Liver (tissue), 9 donors: Measurements from ENCODE around the gene FGF5. TPM values are rescaled to one million over a fixed set of nuclear protein-coding genes. Genes with fewer than 3 reads are reported as not detected.

Experiments
- DNase-seq: peaks from one replicate; pipeline ENCODE4 v3.0.0-alpha.2; 2017; ENCODE audit warnings: low spot score
- H3K27ac ChIP-seq, 2 donors: one replicate each; pipeline ENCODE4 v1.7.0; 2013; ENCODE audit warnings: inconsistent platforms in 2 of 2, low read length in 2 of 2, control low read depth in 1 of 2, low read depth in 1 of 2, mild to moderate bottlenecking in 1 of 2
- H3K27me3 ChIP-seq, 4 donors: one replicate each; pipeline versions ENCODE4 v1.6.1 to v1.7.0; 2013; ENCODE audit warnings: low read length in 3 of 4, inconsistent platforms in 1 of 4, mild to moderate bottlenecking in 1 of 4, moderate library complexity in 1 of 4; ENCODE audit not compliant: control insufficient read depth in 4 of 4, insufficient read depth in 4 of 4
- H3K36me3 ChIP-seq, 4 donors: one replicate each; pipeline versions ENCODE4 v1.6.1 to v1.7.0; 2013; ENCODE audit warnings: low read length in 3 of 4, mild to moderate bottlenecking in 3 of 4, low read depth in 1 of 4, moderate library complexity in 1 of 4; ENCODE audit not compliant: control insufficient read depth in 4 of 4, insufficient read depth in 3 of 4
- H3K4me1 ChIP-seq, 4 donors: one replicate each; pipeline versions ENCODE4 v1.6.1 to v1.7.0; 2013; ENCODE audit warnings: low read length in 3 of 4, mild to moderate bottlenecking in 3 of 4, moderate library complexity in 1 of 4; ENCODE audit not compliant: control insufficient read depth in 4 of 4, insufficient read depth in 4 of 4
- H3K4me3 ChIP-seq, 3 donors: one replicate each; pipeline versions ENCODE4 v1.6.1 to v1.7.0; 2013; ENCODE audit warnings: low read length in 3 of 3, control low read depth in 1 of 3, low read depth in 1 of 3, mild to moderate bottlenecking in 1 of 3
- H3K9ac ChIP-seq, 2 donors: one replicate each; pipeline ENCODE4 v1.7.0; 2013; ENCODE audit warnings: low read length in 2 of 2, mild to moderate bottlenecking in 2 of 2, moderate library complexity in 2 of 2, control low read depth in 1 of 2, low read depth in 1 of 2
- H3K9me3 ChIP-seq, 4 donors: one replicate each; pipeline versions ENCODE4 v1.6.1 to v1.7.0; 2013; ENCODE audit warnings: low read length in 3 of 4; ENCODE audit not compliant: control insufficient read depth in 4 of 4
- ATF3 ChIP-seq: IDR thresholded peaks from 2 replicates; pipeline ENCODE4 v1.6.1; 2016; ENCODE audit warnings: antibody characterized with exemption
- CTCF ChIP-seq: fragments of 150-350 bp; IDR thresholded peaks from 2 replicates; pipeline ENCODE4 v1.5.1; 2017; ENCODE audit warnings: improper control_type of control experiment, low read depth, low read length; ENCODE audit not compliant: missing input control
- EGR1 ChIP-seq, 2 donors: IDR thresholded peaks; 2 replicates each; pipeline ENCODE4 v1.6.1; 2016 to 2018; ENCODE audit warnings: antibody characterized with exemption in 2 of 2, low read depth in 2 of 2
- FOXA1 ChIP-seq: IDR thresholded peaks from 2 replicates; pipeline ENCODE4 v1.6.1; 2016; ENCODE audit warnings: antibody characterized with exemption
- FOXA2 ChIP-seq: IDR thresholded peaks from 2 replicates; pipeline ENCODE4 v1.6.1; 2016; ENCODE audit warnings: antibody characterized with exemption
- GABPA ChIP-seq, 2 donors: IDR thresholded peaks in 1 of 2; conservative IDR thresholded peaks in 1 of 2; 2 replicates each; pipeline ENCODE4 v1.6.1; 2016; ENCODE audit warnings: antibody characterized with exemption in 2 of 2, mild to moderate bottlenecking in 1 of 2, moderate library complexity in 1 of 2
- HNF4A ChIP-seq, 2 donors: conservative IDR thresholded peaks; 2 replicates each; pipeline ENCODE4 v1.6.1; 2016; ENCODE audit warnings: antibody characterized with exemption in 2 of 2, mild to moderate bottlenecking in 2 of 2
- HNF4G ChIP-seq: IDR thresholded peaks from 2 replicates; pipeline ENCODE4 v1.6.1; 2016; ENCODE audit warnings: antibody characterized with exemption
- MAX ChIP-seq: IDR thresholded peaks from 2 replicates; pipeline ENCODE4 v1.6.1; 2016; ENCODE audit warnings: antibody characterized with exemption
- NR2F2 ChIP-seq: IDR thresholded peaks from 2 replicates; pipeline ENCODE4 v1.6.1; 2016; ENCODE audit warnings: antibody characterized with exemption
- RAD21 ChIP-seq, 2 donors: IDR thresholded peaks; 2 replicates each; pipeline ENCODE4 v1.6.1; 2016; ENCODE audit warnings: antibody characterized with exemption in 2 of 2, mild to moderate bottlenecking in 2 of 2
- REST ChIP-seq: IDR thresholded peaks from 2 replicates; pipeline ENCODE4 v1.6.1; 2016; ENCODE audit warnings: antibody characterized with exemption, mild to moderate bottlenecking
- RXRA ChIP-seq, 2 donors: IDR thresholded peaks; 2 replicates each; pipeline ENCODE4 v1.6.1; 2017 to 2018; ENCODE audit warnings: antibody characterized with exemption in 2 of 2, mild to moderate bottlenecking in 1 of 2
- SP1 ChIP-seq: IDR thresholded peaks from 2 replicates; pipeline ENCODE4 v1.6.1; 2018; ENCODE audit warnings: antibody characterized with exemption, mild to moderate bottlenecking
- YY1 ChIP-seq: IDR thresholded peaks from 2 replicates; pipeline ENCODE4 v1.6.1; 2016; ENCODE audit warnings: antibody characterized with exemption, mild to moderate bottlenecking
- WGBS: extraction: QIAGEN DNeasy Blood & Tissue Kit; methylation state at CpG from one replicate; pipeline ENCODE4 v1.1.7; 2013; 5-methylcytosine and 5-hydroxymethylcytosine counted together
- polyA plus RNA-seq, 2 donors: library from polyadenylated mRNA; stranded (reverse) in 1 of 2; unstranded in 1 of 2; fragments of 200-250 nt in 1 of 2; fragments of >200 nt in 1 of 2; fragmentation: Nextera tagmentation in 1 of 2; extraction: Ambion mirVana in 1 of 2; gene quantifications; one replicate each; pipeline versions ENCODE4 v1.2.1 to v1.2.3, GENCODE V29; 2013 to 2015
- total RNA-seq, 2 donors: library from RNA; depleted of rRNA; stranded (reverse); fragments of >200 nt; gene quantifications; one replicate each; pipeline ENCODE4 v1.2.3, GENCODE V29; 2014
- donor health status: healthy.
- donor health status: healthy.
- donor health status: healthy.
- donor health status: healthy.
- donor health status: healthy.

The FGF5 gene
- total and polyA plus RNA-seq, 4 donors = 0.03 TPM; not detected in 3

DNA sequence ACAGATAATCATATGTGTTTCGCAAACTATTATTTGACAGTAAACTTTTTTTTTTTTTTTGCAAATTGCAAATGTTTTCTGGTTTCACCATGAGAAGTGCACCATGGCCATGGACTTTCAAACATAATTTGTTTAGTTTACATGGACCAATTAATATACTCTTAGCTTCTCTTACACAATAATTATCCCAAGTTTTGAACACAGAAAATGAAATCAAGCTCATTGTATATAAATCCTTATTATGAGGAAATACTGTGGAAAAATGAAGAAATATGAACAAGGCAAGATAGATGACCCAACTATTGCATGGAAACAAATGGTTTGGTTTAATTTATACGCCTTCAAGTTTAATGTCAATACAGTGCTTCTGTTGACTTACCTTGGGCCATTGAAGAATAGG lies 3.9 kb downstream of the FGF5 start:
- Histone ChIP-seq H3K9ac (no peak overlapping the region), H3K27me3 (peaks cover 0 to 15% (median 8%) of the 10 kb centered on the region in 4 donors), H3K9me3 (no peaks in the 10 kb centered on the region), H3K4me1 (peaks cover 0 to 17% (median 12%) of the 10 kb centered on the region in 4 donors), H3K4me3 (no peak overlapping the region), H3K27ac (no peak overlapping the region), H3K36me3 (no peaks in the 10 kb centered on the region)
- TF ChIP-seq RXRA (IDR thresholded peaks at IDR 0.05) = no peak
- no peak for TF ChIP-seq EGR1 (IDR thresholded peaks at IDR 0.05; ENCODE audit: low read depth in 2 of 2)
- TF ChIP-seq RAD21 (IDR thresholded peaks at IDR 0.05) = no peak
- no peak for TF ChIP-seq GABPA (IDR thresholded peaks at IDR 0.05 in 1 of 2, conservative IDR thresholded peaks at IDR 0.05 in 1 of 2)
- TF ChIP-seq HNF4G = no peak
- TF ChIP-seq YY1 = no peak
- TF ChIP-seq MAX = no peak
- WGBS = 86% methylated on average over 2 of the region's 2 CpGs
- no peak for DNase-seq

DNA sequence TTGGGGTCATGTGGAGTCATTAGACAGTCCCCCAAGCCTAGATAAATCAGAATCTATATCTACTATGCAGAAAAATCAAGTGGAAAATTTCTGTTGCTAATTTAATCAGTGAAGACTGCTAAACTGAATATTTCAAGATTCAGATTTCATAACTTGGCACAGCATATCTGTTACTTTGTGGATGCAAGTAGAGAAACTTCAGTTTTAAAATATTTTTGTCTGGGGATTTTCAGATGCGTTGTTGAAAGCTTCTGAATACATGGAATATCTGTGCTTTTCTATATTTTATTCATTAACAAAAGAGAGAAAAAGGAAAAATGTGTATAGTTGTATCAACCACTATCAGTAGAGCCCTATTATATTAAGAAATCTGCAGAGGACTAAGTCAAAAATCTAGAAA lies 4.4 kb downstream of the FGF5 start:
- WGBS = 61% methylated on average over 1 of the region's 1 CpG
- Histone ChIP-seq H3K9me3 (no peaks in the 10 kb centered on the region), H3K9ac (no peak overlapping the region), H3K27ac (no peak overlapping the region), H3K4me3 (no peak overlapping the region), H3K36me3 (no peaks in the 10 kb centered on the region), H3K27me3 (peaks cover 0 to 15% (median 8%) of the 10 kb centered on the region in 4 donors), H3K4me1 (peaks cover 0 to 11% (median 9%) of the 10 kb centered on the region in 4 donors)
- TF ChIP-seq YY1 (no peak), NR2F2 (no peak), HNF4A (conservative IDR thresholded peaks at IDR 0.05) (no peak), MAX (no peak), SP1 (no peak), FOXA2 (no peak), GABPA (IDR thresholded peaks at IDR 0.05 in 1 of 2, conservative IDR thresholded peaks at IDR 0.05 in 1 of 2) (no peak), FOXA1 (no peak), HNF4G (no peak)
- DNase-seq = no peak

GRCh38 chr4:80271801-80272200 lies 5.3 kb downstream of the FGF5 start:
- Histone ChIP-seq H3K4me3 (no peak overlapping the region), H3K4me1 (peaks cover 0 to 2% (median under 1%) of the 10 kb centered on the region in 4 donors), H3K9me3 (no peaks in the 10 kb centered on the region), H3K27me3 (peaks cover 0 to 11% (median 8%) of the 10 kb centered on the region in 4 donors), H3K9ac (no peak overlapping the region), H3K36me3 (no peaks in the 10 kb centered on the region), H3K27ac (no peak overlapping the region)
- DNase-seq = no peak
- 50% methylated on average over 3 of the region's 3 CpGs for WGBS
- no peak for TF ChIP-seq CTCF
- TF ChIP-seq FOXA2 = no peak

DNA sequence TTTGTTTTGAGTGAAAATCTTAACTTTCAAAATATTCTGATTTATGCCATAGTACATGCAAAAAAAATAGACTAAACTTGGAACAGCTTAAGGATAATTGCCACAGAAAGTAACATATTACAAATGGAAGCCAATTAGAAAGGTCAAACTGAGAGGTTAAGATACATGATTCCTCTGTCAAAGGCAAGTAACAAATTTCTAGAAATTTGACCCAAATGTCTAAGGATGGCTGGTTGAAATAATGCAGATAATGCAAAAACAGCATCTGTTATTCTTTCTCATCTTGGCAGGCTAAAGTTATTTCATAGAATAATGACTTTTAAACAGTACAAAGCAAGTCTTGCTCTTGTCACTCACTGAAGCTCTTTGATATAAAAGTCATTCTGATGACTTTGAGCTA lies 10.5 kb downstream of the FGF5 start:
- no peak for DNase-seq
- Histone ChIP-seq H3K9ac (no peak overlapping the region), H3K36me3 (no peaks in the 10 kb centered on the region), H3K4me3 (no peak overlapping the region), H3K27me3 (no peaks in the 10 kb centered on the region), H3K4me1 (no peaks in the 10 kb centered on the region), H3K9me3 (no peaks in the 10 kb centered on the region), H3K27ac (no peak overlapping the region)
- no peak for TF ChIP-seq HNF4A (conservative IDR thresholded peaks at IDR 0.05)
- TF ChIP-seq GABPA (IDR thresholded peaks at IDR 0.05 in 1 of 2, conservative IDR thresholded peaks at IDR 0.05 in 1 of 2) = no peak
- TF ChIP-seq EGR1 (IDR thresholded peaks at IDR 0.05; ENCODE audit: low read depth in 2 of 2) = no peak
- TF ChIP-seq MAX = no peak
- TF ChIP-seq ATF3 = no peak
- TF ChIP-seq RAD21 (IDR thresholded peaks at IDR 0.05) = no peak
- TF ChIP-seq FOXA1 = no peak
- no peak for TF ChIP-seq REST
- TF ChIP-seq HNF4G = no peak
